Lung (tissue), 12 donors: ENCODE results near the gene SCNN1B. TPM values are rescaled to one million over a fixed set of nuclear protein-coding genes. Genes with fewer than 3 reads are reported as not detected.

Experiments
- ATAC-seq: fragments of 200-7000 bp; cut with Tn5 transposase; one replicate; pipeline ENCODE4 v1.9.1; 2020; ENCODE audit warnings: moderate number of reproducible peaks; ENCODE audit not compliant: insufficient read depth, low FRiP score
- DNase-seq, 3 donors: peaks; one replicate each; pipeline ENCODE4 v3.0.0-alpha.2; 2013 to 2017
- H3K27ac ChIP-seq, 2 donors: one replicate each; pipeline ENCODE4 v1.5.1; 2013; ENCODE audit warnings: mild to moderate bottlenecking in 2 of 2, moderate library complexity in 2 of 2, control low read depth in 1 of 2, inconsistent platforms in 1 of 2, low read depth in 1 of 2, low read length in 1 of 2
- H3K27me3 ChIP-seq, 3 donors: one replicate each; pipeline ENCODE4 v1.5.1; 2013; ENCODE audit warnings: low read length in 2 of 3; ENCODE audit not compliant: control insufficient read depth in 3 of 3, insufficient read depth in 3 of 3
- H3K36me3 ChIP-seq, 4 donors: one replicate each; pipeline ENCODE4 v1.5.1; 2013; ENCODE audit warnings: low read length in 4 of 4, mild to moderate bottlenecking in 1 of 4, moderate library complexity in 1 of 4; ENCODE audit not compliant: control insufficient read depth in 4 of 4, insufficient read depth in 4 of 4
- H3K4me1 ChIP-seq, 5 donors: one replicate each; pipeline ENCODE4 v1.5.1; 2013; ENCODE audit warnings: low read length in 5 of 5, mild to moderate bottlenecking in 2 of 5, moderate library complexity in 1 of 5; ENCODE audit not compliant: control insufficient read depth in 5 of 5, insufficient read depth in 5 of 5
- H3K4me3 ChIP-seq: one replicate; pipeline ENCODE4 v1.5.1; 2013; ENCODE audit warnings: mild to moderate bottlenecking, control low read depth, moderate library complexity
- H3K9ac ChIP-seq, 2 donors: one replicate each; pipeline ENCODE4 v1.5.1; 2013; ENCODE audit warnings: low read length in 2 of 2, control low read depth in 1 of 2; ENCODE audit not compliant: insufficient read depth in 1 of 2
- H3K9me3 ChIP-seq, 4 donors: one replicate each; pipeline ENCODE4 v1.5.1; 2013; ENCODE audit warnings: low read length in 3 of 4, mild to moderate bottlenecking in 1 of 4, moderate library complexity in 1 of 4; ENCODE audit not compliant: control insufficient read depth in 4 of 4, insufficient read depth in 3 of 4
- CTCF ChIP-seq: IDR thresholded peaks from 2 replicates; pipeline ENCODE4 v1.5.1; 2012; ENCODE audit warnings: mild to moderate bottlenecking; ENCODE audit errors: control extremely low read depth, extremely low read depth
- WGBS, 2 donors: extraction: QIAGEN DNeasy Blood & Tissue Kit; methylation state at CpG; one replicate each; pipeline ENCODE4 v1.1.7; 2013; 5-methylcytosine and 5-hydroxymethylcytosine counted together
- polyA plus RNA-seq, 2 donors: library from polyadenylated mRNA; stranded (reverse); fragments of 200-250 nt; gene quantifications; one replicate each; pipeline ENCODE4 v1.2.1, GENCODE V29; 2013
- total RNA-seq, 2 donors: library from RNA; depleted of rRNA in 1 of 2; stranded (reverse); fragments of >200 nt in 1 of 2; gene quantifications; one replicate each; pipeline ENCODE4 v1.2.1, GENCODE V29; 2014 to 2021
- donor health status: control.
- donor health status: control.
- donor health status: Bipolar disorder and iron deficiency.
- donor health status: healthy.
- donor health status: DM: yes; HTN: yes; CAD: no.

Gene SCNN1B
- total and polyA plus RNA-seq, 4 donors, result 16.4 to 58.7 (median 41.3) TPM

- no peak for TF ChIP-seq CTCF
- no peak for DNase-seq
- Histone ChIP-seq H3K27me3 (peaks cover 0 to 19% (median 16%) of the 10 kb centered on the region in 3 donors), H3K36me3 (no peaks in the 10 kb centered on the region), H3K4me1 (no peaks in the 10 kb centered on the region), H3K9ac (no peak overlapping the region), H3K9me3 (peaks cover 0 to 6% (median 3%) of the 10 kb centered on the region in 4 donors), H3K27ac (no peak overlapping the region), H3K4me3 (no peak overlapping the region)
- ATAC-seq, result no peak
- WGBS, 2 donors, result 84 to 87% methylated on average over 7 of the region's 7 CpGs
These were observed 4.3 kb downstream of the SCNN1B start for GRCh38 chr16:23306199-23307100.

GRCh38 chr16:23310217-23310616 is 8.1 kb downstream of the SCNN1B start:
- no peak for TF ChIP-seq CTCF
- DNase-seq, result no peak
- ATAC-seq, result no peak
- Histone ChIP-seq H3K9ac (no peak overlapping the region), H3K36me3 (no peaks in the 10 kb centered on the region), H3K4me3 (no peak overlapping the region), H3K27me3 (peaks cover 0 to 3% (median 0%) of the 10 kb centered on the region in 3 donors), H3K27ac (no peak overlapping the region), H3K9me3 (peaks cover 0 to 6% (median 3%) of the 10 kb centered on the region in 4 donors), H3K4me1 (no peaks in the 10 kb centered on the region)

GRCh38 chr16:23310744-23311143 is 8.6 kb downstream of the SCNN1B start:
- no peak overlapping the region for H3K9ac ChIP-seq
- H3K27me3 ChIP-seq, result peaks cover 0 to 3% (median 0%) of the 10 kb centered on the region in 3 donors
- TF ChIP-seq CTCF, result no peak
- WGBS, 2 donors, result 95 to 97% methylated on average over 5 of the region's 5 CpGs
- no peak for ATAC-seq
- H3K36me3 ChIP-seq, result no peaks in the 10 kb centered on the region
- no peaks in the 10 kb centered on the region for H3K4me1 ChIP-seq
- H3K27ac ChIP-seq, result no peak overlapping the region
- peaks cover 0 to 6% (median 3%) of the 10 kb centered on the region in 4 donors for H3K9me3 ChIP-seq
- H3K4me3 ChIP-seq, result no peak overlapping the region
- no peak for DNase-seq
